ENCODE measurements around the gene RTN1. TPM values are rescaled to one million over a fixed set of nuclear protein-coding genes. Genes with fewer than 3 reads are reported as not detected.

Gene RTN1
- total and polyA plus RNA-seq, 2 of the 8 experiments (the other 6 are each of a cell fraction or from before 2014, with no cell fraction given), result 2.8 to 4.9 TPM

- Histone ChIP-seq H4K91ac (replicated peaks; ENCODE audit: insufficient read length, low read length) (no peak overlapping the region), H2BK12ac (ENCODE audit: low read depth, low read length) (no peak overlapping the region), H3K79me1 (ENCODE audit: low read depth, low read length) (no peaks in the 10 kb centered on the region), H3K9me3 (ENCODE audit: insufficient read depth in 2 of 2, low read depth in 1 of 2, low read length in 1 of 2) (peaks cover 5% of the 10 kb centered on the region in 2 experiments; a peak in 1 of 4 replicates), H3K4ac (replicated peaks; ENCODE audit: insufficient read length, low read depth, low read length) (no peak overlapping the region), H3K4me3 (ENCODE audit: extremely low read depth in 1 of 4, insufficient read depth in 2 of 4, low read depth in 3 of 4, low read length in 4 of 4) (no peak overlapping the region), H2AK5ac (ENCODE audit: low read depth, low read length) (no peak overlapping the region), H2AFZ (ENCODE audit: low read length) (no peak overlapping the region), H2BK5ac (ENCODE audit: low read depth, low read length) (no peak overlapping the region), H3K9ac (replicated peaks in 1 of 4; ENCODE audit: extremely low read depth in 1 of 4, low read depth in 3 of 4, low read length in 3 of 4) (no peak overlapping the region), H4K8ac (ENCODE audit: extremely low read depth, insufficient read depth, low read length) (no peak overlapping the region), H3K27ac (ENCODE audit: low read depth, low read length) (no peak overlapping the region), H3K36me3 (ENCODE audit: control insufficient read depth in 2 of 4, insufficient read depth in 4 of 4, low read length in 3 of 4) (no peaks in the 10 kb centered on the region), H3K14ac (ENCODE audit: insufficient read length) (no peak overlapping the region), H2BK15ac (ENCODE audit: low read length) (no peak overlapping the region), H3K27me3 (replicated peaks in 1 of 4; ENCODE audit: control insufficient read depth in 3 of 4, extremely low read depth in 1 of 4, insufficient read depth in 3 of 4, low read length in 3 of 4) (no peaks in the 10 kb centered on the region), H3K56ac (replicated peaks; ENCODE audit: insufficient read length, low read depth, low read length) (no peak overlapping the region), H3K23me2 (ENCODE audit: low read depth, low read length) (no peaks in the 10 kb centered on the region), H3K4me2 (ENCODE audit: insufficient read depth in 1 of 2, low read depth in 2 of 2, low read length in 2 of 2) (no peak overlapping the region), H4K20me1 (replicated peaks in 1 of 2; ENCODE audit: control insufficient read depth in 1 of 2, insufficient read depth in 2 of 2, low read length in 2 of 2) (no peaks in the 10 kb centered on the region), H3K23ac (ENCODE audit: insufficient read length) (no peak overlapping the region), H3K4me1 (replicated peaks in 1 of 4; ENCODE audit: control insufficient read depth in 3 of 4, insufficient read depth in 4 of 4, low read length in 3 of 4) (no peaks in the 10 kb centered on the region), H3K18ac (ENCODE audit: extremely low read depth, low read length) (no peak overlapping the region), H2BK20ac (ENCODE audit: low read length) (no peak overlapping the region), H3K79me2 (ENCODE audit: control insufficient read depth in 1 of 2, insufficient read depth in 2 of 2, low read length in 2 of 2) (no peaks in the 10 kb centered on the region), H2BK120ac (replicated peaks; ENCODE audit: low read depth, low read length) (no peak overlapping the region), H4K5ac (ENCODE audit: insufficient read length, low read depth, low read length) (no peak overlapping the region)
- DNase-seq (ENCODE audit: low read depth in 1 of 2, low spot score in 2 of 2) (no peak), FAIRE-seq (no peak)
- POLR2A ChIA-PET (ENCODE audit: partially characterized antibody), result no interaction called here
- CTCF ChIA-PET (ENCODE audit: partially characterized antibody), result interaction anchor here (0.7 kb wide), 1 partner anchor 17 kb away, joined by 3 read pairs; no protein-coding TSS in a partner anchor
- WGBS, 2 experiments (ENCODE audit: extremely low coverage in 1 of 2, insufficient coverage in 1 of 2, insufficient read length in 1 of 2, insufficient replicate concordance in 2 of 2, low coverage in 1 of 2, low lambda C conversion rate in 2 of 2, missing lambda C conversion rate in 1 of 2), result 80% methylated on average over 4 of the region's 4 CpGs; no CpG with 5 or more reads in 1 of the 2 experiments
- TF ChIP-seq ZNF274 (IDR thresholded peaks at IDR 0.05; ENCODE audit: borderline replicate concordance, extremely low read depth, low read length), result no peak
Measured at GRCh38 chr14:59638885-59639284, 231.7 kb downstream of the RTN1 start.

Measured in H1 (cell line).